ENCODE measurements around the gene RIOX2.
"Not testable (repeated sequence)": the region's sequence is repeated elsewhere in the genome, so short reads cannot be mapped to it uniquely, and the experiment has no call there.

RIOX2 gene

GRCh38 chr3:97909830-97910229 is 62.4 kb downstream of the RIOX2 start:
- not testable (repeated sequence) for DNase-seq

- DNase-seq, result no peak
Observed at GRCh38 chr3:97901313-97902248, 70.7 kb downstream of the RIOX2 start.

- no peak for DNase-seq
Observed at GRCh38 chr3:97899331-97899730, 72.9 kb downstream of the RIOX2 start.

- peak; percentile 3 for DNase-seq
Observed at GRCh38 chr3:97896547-97896946, 75.7 kb downstream of the RIOX2 start.

GRCh38 chr3:97896129-97896528 is 76.1 kb downstream of the RIOX2 start:
- DNase-seq, result no peak

GRCh38 chr3:97895216-97895615 is 77.0 kb downstream of the RIOX2 start:
- no peak for DNase-seq

GRCh38 chr3:97892852-97893251 is 79.4 kb downstream of the RIOX2 start:
- DNase-seq, result no peak

Data from fibroblast of skin of scalp (primary cell).